Left hindlimb (tissue), 1 donor: Measurements from ENCODE around the gene SEMA4B.

ENCODE experiments used
- DNase-seq: peaks from one replicate; pipeline ENCODE4 v3.0.0-alpha.2; 2018

SEMA4B gene

DNA sequence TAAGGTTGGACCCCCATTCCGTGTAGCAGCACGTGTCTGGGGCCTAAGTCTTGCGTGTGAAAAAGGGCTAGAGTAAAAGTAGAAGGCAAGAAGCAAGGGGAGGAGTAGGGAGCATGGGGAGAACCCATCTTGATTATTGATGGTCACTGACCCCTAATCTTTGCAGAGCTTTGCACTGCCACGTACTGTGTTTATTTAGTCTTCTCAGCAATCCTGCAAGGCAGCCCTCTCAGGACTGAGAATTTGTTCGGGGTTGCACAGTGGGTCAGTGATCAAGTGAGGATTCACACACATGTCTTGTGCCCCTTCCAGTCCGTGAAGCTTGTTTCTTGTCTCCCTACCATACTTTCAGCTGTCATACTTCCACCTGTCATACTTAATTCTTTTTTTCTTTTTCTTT is 7.2 kb downstream of the SEMA4B start:
- no peak for DNase-seq

DNA sequence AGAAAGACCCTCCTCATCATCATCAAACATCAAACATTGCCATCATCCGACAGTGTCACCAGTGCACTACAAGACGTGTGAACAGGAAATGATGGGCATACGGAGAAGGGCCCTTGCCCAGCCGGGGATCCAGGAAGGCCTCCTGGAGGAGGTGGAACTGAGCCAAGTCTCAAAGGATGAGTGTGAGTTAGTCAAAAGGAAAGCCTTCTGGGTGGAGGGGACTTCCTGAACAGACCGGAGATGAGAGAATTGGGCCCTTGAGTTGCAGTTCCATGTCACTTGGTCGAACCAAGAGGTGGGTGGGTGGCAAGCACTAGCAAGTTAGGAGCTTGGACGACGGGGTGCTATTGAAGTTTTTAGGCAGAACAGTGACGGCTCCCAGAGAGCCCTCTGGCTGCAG is 8.5 kb downstream of the SEMA4B start:
- no peak for DNase-seq

DNA sequence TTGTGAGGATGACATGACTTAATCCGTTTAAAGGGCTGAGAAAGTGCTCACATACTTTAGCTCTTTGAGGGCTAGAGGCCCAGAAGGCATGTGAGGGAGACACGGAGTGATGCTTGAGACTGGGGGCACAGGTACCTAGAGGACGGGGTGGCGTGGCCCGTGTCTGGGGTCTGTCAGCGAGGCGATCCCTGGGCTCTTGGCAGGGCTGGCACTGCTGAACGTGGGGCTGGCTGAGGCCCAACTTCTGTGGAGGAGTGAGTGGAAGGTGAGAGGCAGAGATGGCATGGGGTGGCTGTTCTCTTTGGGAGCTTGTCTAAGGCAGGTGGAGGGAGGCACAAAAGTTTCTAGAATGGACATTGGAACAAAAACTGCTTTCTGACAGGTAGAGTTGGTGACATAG is 9.5 kb downstream of the SEMA4B start:
- no peak for DNase-seq

DNA sequence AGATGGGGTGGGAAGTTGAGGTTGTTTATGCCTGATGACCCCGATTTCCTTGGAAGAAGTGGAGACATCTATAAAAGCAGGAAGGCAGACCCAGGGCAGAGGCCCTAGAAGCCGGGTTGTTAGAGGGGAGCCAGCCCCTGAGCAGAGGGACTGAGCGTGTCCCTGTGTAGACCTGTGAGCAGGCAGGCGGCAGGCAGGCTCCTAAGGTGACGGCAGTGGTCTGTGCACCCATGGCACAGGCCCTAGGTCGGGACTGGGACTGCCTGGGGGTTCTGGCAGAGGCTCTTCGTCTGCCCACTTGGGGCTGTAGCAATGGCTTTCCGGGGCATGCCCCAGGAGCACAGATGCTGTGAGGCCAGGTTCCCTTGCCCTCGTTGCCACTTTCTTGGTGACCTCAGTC is 9.9 kb downstream of the SEMA4B start:
- DNase-seq: no peak

DNA sequence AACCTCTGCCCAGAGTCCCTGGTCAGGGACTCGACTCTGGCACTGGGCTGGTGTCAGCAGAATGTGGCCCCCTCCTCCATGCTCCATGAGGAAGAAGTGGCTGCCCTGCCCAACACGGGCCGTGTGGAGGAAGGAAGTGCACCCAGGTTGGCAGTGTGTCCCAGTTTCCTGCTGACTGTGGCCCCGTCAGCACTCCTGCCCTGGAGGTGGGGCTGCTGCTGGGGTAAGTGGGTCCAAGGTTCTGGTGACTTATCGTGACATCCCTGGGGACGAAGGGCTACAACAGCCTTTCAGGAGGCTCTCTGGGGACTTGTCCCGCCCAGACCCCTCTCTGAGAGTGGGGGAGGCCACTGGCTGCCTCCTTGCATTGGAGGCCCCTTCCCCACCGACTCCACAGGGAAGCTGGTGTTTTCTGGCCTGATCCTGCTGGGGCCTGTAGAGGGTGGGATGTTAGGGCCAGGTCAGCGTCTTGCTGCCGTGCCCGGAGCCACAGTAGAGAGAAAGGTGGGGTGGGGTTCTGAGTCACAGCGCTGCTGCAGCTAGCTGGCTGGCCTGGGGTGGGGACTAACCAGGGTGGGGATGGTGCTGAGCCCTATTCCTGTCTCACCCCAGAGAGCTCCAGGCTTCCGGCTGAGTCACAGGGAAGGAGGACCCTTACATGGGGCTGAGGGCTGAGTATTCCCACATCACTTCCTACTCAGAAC is 10.5 kb downstream of the SEMA4B start:
- no peak for DNase-seq

DNA sequence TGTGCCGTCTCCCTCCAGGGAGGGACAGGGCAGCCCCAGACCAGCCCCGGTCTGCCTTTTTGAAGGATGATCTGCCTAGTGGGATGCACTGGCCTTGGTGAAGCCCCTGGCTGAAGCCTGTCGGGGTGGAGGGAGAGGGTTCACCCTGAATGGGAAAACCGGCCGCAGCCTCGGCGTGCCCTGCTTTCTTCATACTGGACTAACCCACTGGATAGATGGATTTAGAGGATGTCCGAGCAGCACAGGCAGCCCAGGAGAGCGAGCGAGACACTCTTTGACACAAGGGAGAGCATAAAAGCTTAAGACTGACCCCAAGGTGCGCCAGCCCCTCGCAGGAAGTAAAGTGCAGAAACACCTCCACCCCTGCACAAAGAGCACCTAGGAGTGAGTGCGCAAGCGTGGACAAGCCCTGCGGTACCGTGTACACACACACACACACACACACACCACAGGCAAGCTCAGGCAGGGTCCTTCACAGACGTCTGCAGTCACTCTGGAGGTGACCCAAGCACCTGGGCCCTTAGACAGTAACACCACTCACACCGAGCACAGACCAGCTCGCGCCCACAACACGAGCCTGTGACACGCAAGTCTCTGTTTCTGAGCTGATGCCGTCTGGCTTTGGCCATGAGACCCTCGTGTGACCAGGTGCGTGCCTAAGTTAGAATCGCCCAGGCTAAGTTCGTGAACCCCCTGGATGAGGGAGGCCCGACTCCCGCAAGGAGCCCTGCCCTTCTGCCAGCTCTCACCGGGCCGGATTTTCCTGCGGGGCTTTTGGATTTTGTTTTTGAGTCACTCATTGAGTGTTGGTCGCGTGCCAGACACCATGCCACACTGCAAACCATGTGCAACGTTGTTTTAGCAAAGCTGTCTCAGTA is 11.3 kb downstream of the SEMA4B start:
- no peak for DNase-seq

DNA sequence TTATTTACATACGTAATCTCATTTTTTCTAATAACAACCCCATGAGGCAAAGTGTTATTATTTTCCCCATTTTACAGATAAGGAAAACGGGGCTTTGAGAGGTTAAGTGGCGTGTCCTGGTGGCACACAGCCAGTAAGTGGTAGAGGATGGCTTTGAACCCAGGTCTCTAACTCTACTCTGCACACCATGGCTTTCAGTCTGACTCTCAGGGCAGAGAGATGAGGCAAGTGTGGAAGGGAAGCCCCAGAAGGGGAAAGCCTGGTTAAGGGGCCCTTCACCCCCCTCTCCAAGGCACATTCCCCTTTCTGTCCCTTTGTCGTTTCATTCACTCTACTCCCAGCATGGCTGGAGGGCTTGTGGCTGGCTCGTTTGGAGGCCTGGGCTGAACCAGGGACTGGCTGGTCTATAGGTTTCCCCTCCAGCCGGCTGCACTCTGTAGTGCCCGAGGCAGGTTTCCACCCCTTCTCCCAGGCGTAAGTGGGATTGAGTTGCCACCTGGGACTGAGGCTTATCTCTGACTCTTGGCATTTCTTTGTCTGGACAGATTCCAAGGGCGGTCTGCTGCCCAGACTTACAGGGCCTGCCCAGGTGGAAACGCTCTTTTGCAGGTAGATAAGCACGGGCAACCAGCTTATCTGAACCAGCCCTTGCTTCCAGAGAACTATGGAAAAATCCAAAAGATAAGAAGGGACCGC is 12.1 kb downstream of the SEMA4B start:
- no peak for DNase-seq

DNA sequence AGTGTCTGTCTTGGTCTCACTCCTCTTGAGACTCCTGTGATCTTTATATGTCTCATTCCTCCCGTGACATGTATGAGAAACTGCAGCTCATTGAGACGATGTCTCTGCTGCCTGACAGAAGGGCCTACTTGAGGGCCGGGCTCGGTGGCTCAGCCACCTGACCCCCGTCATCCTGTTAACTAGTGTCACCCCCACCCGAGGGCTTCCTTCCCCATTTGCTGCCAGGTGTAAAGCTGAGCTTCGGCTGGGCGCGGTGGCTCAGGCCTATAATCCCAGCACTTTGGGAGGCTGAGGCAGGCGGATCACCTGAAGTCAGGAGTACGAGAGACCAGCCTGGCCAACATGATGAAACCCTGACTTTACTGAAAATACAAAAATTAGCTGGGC is 12.7 kb downstream of the SEMA4B start:
- no peak for DNase-seq

DNA sequence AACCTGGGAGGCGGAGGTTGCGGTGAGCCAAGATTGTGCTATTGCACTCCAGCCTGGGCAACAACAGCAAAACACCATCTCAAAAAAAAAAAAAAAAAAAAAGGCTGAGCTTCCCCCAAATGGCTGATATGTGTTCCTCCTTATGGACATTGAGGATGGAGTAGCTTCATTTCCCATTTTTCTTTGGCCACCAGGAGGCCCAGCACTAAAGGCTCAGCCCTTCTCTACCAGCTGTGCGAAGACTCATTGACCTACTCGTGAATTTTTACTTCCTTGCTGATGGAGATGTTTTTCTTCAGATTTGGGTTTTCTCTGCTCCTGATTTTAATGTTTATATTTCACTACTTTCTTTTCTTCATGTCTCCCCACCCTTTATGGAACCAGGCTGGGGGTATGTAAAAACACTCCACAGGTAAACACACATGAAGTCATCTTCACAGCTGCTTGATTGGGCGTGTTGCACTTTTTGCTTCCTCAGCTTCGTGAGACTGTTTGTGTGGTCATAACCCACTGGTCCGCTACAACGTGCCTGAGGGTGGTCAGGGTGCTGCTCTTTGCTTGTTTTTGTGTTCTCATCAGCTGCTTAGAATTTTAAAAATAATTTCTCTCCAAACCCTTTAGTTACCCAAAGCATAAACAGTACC is 13.5 kb downstream of the SEMA4B start:
- DNase-seq: no peak

DNA sequence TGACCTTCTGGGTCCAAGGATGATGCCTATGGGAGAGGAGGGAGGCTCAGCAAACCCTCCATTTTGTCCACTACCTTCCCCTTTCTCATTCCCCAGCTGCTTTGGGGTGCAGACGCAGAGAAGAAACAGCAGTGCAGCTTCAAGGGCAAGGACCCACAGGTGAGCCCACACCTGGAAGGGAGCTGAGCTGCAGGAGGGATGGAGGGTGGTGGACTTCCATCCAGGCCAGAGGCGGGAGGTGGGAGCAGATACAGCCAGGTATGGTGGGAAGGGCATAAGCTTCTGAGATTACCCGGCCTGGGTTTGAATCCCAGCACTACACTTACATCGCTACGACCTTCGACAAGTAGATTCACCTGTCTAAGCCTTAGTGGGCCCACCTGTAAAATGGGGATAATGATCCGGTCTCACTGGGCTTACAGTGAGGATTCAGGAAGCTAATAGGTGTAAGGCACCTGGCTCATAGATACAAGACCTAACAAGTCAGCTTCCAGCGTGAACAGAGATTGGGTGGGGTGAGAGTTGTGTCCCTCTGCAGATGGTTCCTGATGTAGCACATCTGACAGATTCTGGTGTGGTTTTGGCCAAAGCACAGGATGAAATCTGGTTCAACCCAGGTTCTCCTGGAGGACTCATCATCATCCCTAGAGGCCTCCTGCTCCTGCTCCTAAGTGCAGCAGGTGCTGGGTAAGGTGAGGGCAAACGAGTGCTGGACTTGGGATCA is 16.7 kb downstream of the SEMA4B start:
- no peak for DNase-seq

DNA sequence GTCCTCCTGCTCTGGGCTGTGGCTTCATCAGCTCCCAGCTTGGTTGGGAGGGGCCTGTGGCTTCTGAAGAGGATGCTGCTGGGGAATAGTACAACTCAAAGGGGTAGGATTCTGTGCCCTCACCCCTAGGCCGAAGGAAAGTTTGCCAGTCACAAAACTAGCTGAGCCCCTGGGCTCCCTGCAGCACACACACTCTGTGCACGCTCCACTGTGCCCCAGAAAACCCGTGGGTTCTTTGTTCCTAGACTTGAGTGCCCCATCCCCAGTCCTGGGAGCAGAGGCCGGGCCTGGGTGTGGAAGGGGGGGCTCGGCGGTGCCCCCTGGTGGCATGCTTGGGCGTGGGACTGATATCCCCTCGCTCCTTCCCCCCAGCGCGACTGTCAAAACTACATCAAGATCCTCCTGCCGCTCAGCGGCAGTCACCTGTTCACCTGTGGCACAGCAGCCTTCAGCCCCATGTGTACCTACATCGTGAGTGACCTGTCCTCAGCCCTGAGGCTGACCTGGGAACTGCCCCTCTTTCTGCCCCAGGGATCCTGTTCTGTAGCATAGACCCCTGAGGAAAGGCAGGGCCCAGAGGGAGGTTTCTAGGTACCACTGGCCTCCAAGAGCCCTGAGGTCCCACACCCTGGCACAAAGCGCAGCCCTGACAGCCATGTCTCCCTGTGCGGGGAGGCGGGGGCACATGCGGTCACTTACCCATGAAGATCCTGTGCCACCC is 18.5 kb downstream of the SEMA4B start:
- DNase-seq: no peak

DNA sequence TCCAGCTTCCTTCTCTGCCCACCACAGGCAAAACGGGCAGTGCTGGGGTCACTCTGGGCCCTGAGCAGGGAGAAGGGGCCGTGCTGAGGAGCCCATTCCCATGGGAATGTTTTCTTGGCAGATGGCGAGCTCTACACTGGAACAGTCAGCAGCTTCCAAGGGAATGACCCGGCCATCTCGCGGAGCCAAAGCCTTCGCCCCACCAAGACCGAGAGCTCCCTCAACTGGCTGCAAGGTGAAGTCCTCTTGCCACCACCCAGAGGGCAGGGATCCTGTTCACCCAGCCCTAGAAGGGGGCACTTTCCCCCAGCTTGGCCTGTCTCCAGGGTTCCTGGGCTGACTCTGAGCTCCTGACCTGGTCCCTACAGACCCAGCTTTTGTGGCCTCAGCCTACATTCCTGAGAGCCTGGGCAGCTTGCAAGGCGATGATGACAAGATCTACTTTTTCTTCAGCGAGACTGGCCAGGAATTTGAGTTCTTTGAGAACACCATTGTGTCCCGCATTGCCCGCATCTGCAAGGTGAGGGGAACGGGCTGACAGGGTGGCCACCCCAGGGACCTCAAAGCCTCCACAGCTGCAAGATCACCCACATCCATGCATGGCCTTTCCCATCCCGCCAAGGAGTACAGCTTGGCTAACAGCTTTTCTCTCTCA is 20.2 kb downstream of the SEMA4B start:
- peak; percentile 64 for DNase-seq

DNA sequence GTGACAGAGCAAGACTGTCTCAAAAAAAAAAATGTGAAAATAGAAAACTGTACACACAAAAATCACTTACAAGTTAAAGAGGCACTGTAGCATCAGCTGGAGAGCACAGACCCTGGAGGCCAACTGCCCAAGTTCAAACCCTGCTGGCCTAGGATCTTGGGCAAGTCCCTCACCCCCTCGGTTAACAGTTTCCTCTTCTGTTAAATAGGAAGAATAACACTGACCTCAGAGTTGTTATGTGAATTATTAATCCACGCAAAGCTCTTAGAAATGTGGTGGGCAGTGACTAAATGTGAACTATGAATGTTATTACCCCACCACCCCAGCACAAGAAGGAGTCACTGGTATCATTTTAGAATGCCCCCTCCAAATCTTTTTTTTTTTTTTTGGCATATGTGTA is 21.4 kb downstream of the SEMA4B start:
- DNase-seq: no peak

DNA sequence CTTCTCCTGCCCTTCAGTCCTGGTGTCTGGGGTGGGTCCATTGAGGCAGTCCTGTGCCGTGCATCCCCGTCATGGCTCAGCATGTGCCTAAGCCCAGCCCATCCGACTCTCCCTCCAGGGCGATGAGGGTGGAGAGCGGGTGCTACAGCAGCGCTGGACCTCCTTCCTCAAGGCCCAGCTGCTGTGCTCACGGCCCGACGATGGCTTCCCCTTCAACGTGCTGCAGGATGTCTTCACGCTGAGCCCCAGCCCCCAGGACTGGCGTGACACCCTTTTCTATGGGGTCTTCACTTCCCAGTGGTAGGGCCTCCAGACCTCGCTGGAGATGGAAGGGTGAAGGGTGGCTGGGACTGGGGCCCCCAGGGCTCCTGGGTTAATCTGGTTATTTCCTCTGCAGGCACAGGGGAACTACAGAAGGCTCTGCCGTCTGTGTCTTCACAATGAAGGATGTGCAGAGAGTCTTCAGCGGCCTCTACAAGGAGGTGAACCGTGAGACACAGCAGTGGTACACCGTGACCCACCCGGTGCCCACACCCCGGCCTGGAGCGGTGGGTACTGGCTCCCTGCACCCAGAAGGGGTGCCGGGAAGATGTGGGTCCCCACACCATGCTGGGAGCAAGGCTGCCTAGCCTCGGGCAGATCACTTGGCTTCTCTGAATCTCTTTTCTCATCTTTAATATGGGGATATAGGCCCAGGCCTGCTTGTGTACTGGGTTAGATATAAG is 22.5 kb downstream of the SEMA4B start:
- DNase-seq: no peak

DNA sequence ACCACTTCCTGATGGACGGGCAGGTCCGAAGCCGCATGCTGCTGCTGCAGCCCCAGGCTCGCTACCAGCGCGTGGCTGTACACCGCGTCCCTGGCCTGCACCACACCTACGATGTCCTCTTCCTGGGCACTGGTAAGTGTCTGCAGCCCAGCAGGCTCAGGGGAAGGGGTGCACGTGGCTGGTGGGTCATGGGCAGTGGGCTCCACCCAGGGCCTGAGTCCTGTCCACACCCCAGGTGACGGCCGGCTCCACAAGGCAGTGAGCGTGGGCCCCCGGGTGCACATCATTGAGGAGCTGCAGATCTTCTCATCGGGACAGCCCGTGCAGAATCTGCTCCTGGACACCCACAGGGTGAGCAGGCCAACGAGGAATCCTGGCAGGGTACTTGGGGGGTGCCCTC is 23.9 kb downstream of the SEMA4B start:
- DNase-seq: no peak

DNA sequence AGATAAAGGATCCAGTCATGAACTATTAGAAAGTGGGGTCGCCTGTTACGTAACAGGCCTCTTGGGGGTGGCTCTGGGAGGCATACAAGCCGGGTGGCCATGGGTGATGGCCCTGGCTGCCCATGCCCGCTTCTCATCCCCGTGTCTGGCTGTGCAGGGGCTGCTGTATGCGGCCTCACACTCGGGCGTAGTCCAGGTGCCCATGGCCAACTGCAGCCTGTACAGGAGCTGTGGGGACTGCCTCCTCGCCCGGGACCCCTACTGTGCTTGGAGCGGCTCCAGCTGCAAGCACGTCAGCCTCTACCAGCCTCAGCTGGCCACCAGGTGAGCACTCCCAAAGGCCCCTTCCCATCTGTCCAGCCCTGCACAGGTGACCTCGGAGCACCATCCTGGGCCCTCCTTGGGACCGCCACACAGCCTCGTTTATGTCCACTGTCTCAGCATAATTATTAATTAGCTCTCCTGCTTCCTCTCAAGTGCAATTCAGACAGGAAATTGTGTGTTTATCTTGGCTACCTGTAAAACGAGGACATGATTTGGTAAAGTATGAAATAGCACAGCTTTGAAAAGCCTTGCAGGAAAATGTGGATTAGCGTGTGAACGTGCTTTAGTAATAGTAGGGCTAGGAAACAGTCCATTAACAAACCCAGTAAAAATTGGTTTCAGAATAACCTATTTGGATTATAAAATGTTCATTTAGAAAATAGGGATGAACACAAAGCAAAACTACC is 24.5 kb downstream of the SEMA4B start:
- no peak for DNase-seq

DNA sequence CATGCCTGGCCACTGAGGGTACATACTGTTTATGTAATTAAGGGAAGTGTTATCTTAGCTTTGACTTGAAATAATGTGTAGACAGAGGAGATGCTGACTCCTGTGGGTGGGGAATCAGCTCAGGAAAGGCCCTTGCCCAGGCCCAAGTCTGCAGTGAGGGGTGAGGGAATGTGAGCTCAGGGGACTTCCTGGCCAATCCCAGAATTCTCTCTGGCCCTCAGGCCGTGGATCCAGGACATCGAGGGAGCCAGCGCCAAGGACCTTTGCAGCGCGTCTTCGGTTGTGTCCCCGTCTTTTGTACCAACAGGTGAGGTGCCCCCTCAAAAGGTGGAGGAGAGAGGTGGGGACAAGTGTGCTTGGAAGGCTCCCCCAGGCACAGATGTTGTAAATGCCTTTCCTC is 26.2 kb downstream of the SEMA4B start:
- no peak for DNase-seq

DNA sequence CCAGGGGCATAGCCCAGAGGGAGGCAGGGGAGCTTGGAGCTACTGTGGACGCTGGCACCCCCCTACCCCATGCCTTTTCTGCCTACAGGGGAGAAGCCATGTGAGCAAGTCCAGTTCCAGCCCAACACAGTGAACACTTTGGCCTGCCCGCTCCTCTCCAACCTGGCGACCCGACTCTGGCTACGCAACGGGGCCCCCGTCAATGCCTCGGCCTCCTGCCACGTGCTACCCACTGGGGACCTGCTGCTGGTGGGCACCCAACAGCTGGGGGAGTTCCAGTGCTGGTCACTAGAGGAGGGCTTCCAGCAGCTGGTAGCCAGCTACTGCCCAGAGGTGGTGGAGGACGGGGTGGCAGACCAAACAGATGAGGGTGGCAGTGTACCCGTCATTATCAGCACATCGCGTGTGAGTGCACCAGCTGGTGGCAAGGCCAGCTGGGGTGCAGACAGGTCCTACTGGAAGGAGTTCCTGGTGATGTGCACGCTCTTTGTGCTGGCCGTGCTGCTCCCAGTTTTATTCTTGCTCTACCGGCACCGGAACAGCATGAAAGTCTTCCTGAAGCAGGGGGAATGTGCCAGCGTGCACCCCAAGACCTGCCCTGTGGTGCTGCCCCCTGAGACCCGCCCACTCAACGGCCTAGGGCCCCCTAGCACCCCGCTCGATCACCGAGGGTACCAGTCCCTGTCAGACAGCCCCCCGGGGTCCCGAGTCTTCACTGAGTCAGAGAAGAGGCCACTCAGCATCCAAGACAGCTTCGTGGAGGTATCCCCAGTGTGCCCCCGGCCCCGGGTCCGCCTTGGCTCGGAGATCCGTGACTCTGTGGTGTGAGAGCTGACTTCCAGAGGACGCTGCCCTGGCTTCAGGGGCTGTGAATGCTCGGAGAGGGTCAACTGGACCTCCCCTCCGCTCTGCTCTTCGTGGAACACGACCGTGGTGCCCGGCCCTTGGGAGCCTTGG is 27.0 kb downstream of the SEMA4B start:
- no peak for DNase-seq

DNA sequence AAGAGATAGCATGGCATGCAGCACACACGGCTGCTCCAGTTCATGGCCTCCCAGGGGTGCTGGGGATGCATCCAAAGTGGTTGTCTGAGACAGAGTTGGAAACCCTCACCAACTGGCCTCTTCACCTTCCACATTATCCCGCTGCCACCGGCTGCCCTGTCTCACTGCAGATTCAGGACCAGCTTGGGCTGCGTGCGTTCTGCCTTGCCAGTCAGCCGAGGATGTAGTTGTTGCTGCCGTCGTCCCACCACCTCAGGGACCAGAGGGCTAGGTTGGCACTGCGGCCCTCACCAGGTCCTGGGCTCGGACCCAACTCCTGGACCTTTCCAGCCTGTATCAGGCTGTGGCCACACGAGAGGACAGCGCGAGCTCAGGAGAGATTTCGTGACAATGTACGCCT is 27.8 kb downstream of the SEMA4B start:
- DNase-seq: no peak
